ENCODE data around the gene TRPM1.

- no peak for TF ChIP-seq NFATC4 (CRISPR knock-in tag; IDR thresholded peaks at IDR 0.05)
- TF ChIP-seq CTCF (IDR thresholded peaks at IDR 0.05): no peak
- TF ChIP-seq USF1 (CRISPR knock-in tag; IDR thresholded peaks at IDR 0.05): no peak
- TF ChIP-seq ZNF138 (CRISPR knock-in tag; conservative IDR thresholded peaks at IDR 0.05): no peak
- TF ChIP-seq E2F4 (CRISPR knock-in tag; IDR thresholded peaks at IDR 0.05; ENCODE audit: borderline replicate concordance, low read depth): no peak
- no peak for TF ChIP-seq JAZF1 (CRISPR knock-in tag; IDR thresholded peaks at IDR 0.05)
- TF ChIP-seq ZNF416 (CRISPR knock-in tag; IDR thresholded peaks at IDR 0.05): no peak
- TF ChIP-seq EMX1 (CRISPR knock-in tag; IDR thresholded peaks at IDR 0.05): no peak
- no peak for TF ChIP-seq E2F5 (CRISPR knock-in tag; IDR thresholded peaks at IDR 0.05)
- TF ChIP-seq NR3C1 (CRISPR knock-in tag; conservative IDR thresholded peaks at IDR 0.05; ENCODE audit: low read depth): no peak
- no peak for TF ChIP-seq GTF2I (CRISPR knock-in tag; conservative IDR thresholded peaks at IDR 0.05)
- no peak for TF ChIP-seq RELA (CRISPR knock-in tag; IDR thresholded peaks at IDR 0.05; ENCODE audit: borderline replicate concordance)
- no peak for TF ChIP-seq CREB1 (CRISPR knock-in tag; IDR thresholded peaks at IDR 0.05)
- no peak for TF ChIP-seq NR2C2 (CRISPR knock-in tag; IDR thresholded peaks at IDR 0.05)
These were observed 122.1 kb downstream of the TRPM1 start for GRCh38 chr15:30979457-30979856.

Measured in WTC11 (cell line).